ENCODE data around the gene TMC7.

DNA sequence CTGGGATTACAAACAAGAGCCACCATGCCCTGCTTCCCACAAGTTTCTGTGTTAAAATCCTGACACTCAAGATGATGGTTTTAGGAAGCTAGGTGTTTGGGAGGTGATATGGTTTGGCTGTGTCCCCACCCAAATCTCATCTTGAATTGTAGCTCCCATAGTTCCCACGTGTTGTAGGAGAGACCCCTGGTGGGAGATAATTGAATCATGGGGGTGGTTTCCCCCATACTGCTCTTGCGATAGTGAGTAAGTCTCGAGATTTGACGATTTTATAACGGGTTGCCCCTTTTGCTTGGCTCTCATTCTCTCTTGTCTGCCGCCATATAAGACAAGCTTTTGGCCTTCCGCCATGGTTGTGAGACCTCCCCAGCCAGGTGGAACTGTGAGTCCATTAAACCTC is 40.3 kb upstream of the TMC7 start:
- TF ChIP-seq, protein P1, sequence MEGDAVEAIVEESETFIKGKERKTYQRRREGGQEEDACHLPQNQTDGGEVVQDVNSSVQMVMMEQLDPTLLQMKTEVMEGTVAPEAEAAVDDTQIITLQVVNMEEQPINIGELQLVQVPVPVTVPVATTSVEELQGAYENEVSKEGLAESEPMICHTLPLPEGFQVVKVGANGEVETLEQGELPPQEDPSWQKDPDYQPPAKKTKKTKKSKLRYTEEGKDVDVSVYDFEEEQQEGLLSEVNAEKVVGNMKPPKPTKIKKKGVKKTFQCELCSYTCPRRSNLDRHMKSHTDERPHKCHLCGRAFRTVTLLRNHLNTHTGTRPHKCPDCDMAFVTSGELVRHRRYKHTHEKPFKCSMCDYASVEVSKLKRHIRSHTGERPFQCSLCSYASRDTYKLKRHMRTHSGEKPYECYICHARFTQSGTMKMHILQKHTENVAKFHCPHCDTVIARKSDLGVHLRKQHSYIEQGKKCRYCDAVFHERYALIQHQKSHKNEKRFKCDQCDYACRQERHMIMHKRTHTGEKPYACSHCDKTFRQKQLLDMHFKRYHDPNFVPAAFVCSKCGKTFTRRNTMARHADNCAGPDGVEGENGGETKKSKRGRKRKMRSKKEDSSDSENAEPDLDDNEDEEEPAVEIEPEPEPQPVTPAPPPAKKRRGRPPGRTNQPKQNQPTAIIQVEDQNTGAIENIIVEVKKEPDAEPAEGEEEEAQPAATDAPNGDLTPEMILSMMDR (IDR thresholded peaks at IDR 0.05): no peak
- no peak for TF ChIP-seq POLR2A (IDR thresholded peaks at IDR 0.05)

Measured in esophagus squamous epithelium (tissue), 4 donors.